GM12801 (cell line): ENCODE results near the gene FAM199X.

ENCODE experiments used
- TF ChIP-seq, protein P1 (sequence below): IDR thresholded peaks from one replicate; pipeline ENCODE4 v1.5.1; 2011; ENCODE audit warnings: control low read depth; ENCODE audit not compliant: insufficient read length; ENCODE audit errors: extremely low read depth

The FAM199X gene

GRCh38 chrX:104165894-104166734 is at the start of gene FAM199X:
Gene FAM199X, plus strand, starts transcription at chrX:104166453. Its CDS starts 333 bp downstream, at chrX:104166786.
- TF ChIP-seq, protein P1, sequence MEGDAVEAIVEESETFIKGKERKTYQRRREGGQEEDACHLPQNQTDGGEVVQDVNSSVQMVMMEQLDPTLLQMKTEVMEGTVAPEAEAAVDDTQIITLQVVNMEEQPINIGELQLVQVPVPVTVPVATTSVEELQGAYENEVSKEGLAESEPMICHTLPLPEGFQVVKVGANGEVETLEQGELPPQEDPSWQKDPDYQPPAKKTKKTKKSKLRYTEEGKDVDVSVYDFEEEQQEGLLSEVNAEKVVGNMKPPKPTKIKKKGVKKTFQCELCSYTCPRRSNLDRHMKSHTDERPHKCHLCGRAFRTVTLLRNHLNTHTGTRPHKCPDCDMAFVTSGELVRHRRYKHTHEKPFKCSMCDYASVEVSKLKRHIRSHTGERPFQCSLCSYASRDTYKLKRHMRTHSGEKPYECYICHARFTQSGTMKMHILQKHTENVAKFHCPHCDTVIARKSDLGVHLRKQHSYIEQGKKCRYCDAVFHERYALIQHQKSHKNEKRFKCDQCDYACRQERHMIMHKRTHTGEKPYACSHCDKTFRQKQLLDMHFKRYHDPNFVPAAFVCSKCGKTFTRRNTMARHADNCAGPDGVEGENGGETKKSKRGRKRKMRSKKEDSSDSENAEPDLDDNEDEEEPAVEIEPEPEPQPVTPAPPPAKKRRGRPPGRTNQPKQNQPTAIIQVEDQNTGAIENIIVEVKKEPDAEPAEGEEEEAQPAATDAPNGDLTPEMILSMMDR, result no peak

DNA sequence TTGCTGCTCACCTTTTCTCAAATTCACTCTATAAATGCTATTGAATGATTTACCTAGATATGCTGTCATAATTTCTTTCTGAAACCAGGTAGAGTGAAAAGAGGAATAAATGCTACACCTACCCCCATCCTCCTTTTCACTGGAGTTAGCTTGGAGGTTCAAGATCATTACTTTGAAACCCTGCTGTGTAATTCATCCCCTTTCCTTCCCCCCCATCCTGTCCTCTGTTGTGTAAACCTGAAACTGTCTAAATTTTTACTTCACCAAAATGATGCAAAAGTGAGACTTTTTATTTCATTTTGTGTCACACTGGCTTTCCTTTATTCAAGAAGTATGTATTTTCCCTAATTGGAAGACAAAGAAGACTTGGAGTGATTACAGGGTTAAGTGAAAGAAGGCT is 48.5 kb upstream of the FAM199X start:
- TF ChIP-seq, protein P1, result no peak

DNA sequence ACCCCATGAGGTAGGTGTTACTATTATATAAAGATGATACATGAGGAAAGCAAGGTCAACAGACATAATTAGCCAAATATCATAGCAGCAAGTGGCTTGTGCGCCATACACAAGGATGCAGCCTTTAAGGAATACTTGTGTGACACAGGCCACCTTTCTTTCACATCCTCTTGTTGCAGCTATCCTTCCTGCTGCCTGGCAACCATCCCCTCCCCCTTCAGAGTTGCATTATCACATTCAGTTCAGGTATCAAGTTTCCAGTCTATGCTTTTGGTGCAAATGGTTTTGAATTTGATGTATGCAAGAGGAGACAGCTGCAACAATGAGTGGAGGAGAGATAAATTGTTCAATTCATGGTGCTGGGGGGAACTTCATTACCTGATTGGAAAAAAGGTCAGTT is 47.5 kb upstream of the FAM199X start:
- TF ChIP-seq, protein P1, result no peak

DNA sequence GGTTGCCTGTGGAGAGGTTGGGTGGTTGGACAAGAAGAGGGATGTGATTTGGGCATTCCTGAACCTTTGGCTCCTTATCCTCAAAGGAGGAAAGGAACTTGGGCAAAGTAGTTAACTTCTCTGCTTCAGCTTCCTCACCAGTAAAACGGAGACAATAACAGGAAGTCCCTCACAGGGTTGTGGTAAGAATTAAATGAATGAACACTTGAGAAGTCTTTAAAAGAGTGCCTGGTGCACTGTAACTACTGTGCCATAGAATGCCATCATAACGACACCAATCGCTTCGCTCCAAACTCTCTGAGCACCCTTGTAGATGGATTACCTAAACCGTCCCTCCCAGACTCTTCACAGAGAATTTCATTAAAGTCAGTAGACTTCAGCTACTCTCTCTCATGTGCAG is 43.4 kb upstream of the FAM199X start:
- TF ChIP-seq, protein P1, result no peak

- TF ChIP-seq, protein P1, result no peak
Measured at GRCh38 chrX:104126856-104127255, 39.4 kb upstream of the FAM199X start.

DNA sequence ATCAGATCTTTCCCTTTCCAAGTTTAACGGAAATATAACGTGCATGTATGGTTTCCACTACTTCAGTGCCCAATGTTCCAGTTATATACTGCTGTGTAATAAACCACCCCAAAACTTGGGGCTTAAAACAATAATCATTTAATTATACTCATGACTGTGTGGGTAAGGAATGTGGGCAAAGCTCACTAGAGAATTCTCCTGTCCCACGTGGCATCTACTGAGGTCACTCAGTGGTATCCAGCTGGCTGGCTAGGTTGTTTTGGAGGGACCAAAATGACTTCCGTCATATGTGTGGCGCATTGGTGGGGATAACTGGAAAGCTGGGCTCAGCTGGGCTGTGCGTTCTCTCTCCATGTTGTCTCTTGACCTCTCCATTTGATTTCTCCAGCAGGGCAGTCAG is 35.4 kb upstream of the FAM199X start:
- TF ChIP-seq, protein P1, result no peak

- TF ChIP-seq, protein P1, result no peak
Measured at GRCh38 chrX:104134583-104135261, 31.5 kb upstream of the FAM199X start.
